IPS-20b (cell line): ENCODE data around the gene TRIM58.

Experiments
- H3K27ac ChIP-seq: one replicate; pipeline ENCODE4 v1.5.1; 2013; ENCODE audit warnings: low read length
- H3K27me3 ChIP-seq: 2 replicates; pipeline ENCODE4 v1.6.1; 2013; ENCODE audit warnings: mild to moderate bottlenecking, low read length, inconsistent platforms; ENCODE audit not compliant: insufficient read depth
- H3K36me3 ChIP-seq: 2 replicates; pipeline ENCODE4 v1.6.1; 2013; ENCODE audit warnings: low read depth, mild to moderate bottlenecking, inconsistent platforms, low read length, moderate library complexity; ENCODE audit not compliant: insufficient read depth
- H3K4me1 ChIP-seq: 2 replicates; pipeline ENCODE4 v1.6.1; 2013; ENCODE audit warnings: mild to moderate bottlenecking, control low read depth, inconsistent platforms, low read length, moderate library complexity; ENCODE audit not compliant: insufficient read depth
- H3K4me3 ChIP-seq: 2 replicates; pipeline ENCODE4 v1.5.1; 2013; ENCODE audit warnings: mild to moderate bottlenecking, low read length, inconsistent platforms
- H3K9ac ChIP-seq: 2 replicates; pipeline ENCODE4 v1.6.1; 2013; ENCODE audit warnings: low read depth, mild to moderate bottlenecking, inconsistent platforms, low read length, moderate library complexity
- H3K9me3 ChIP-seq: 2 replicates; pipeline ENCODE4 v1.6.1; 2013; ENCODE audit warnings: mild to moderate bottlenecking, low read depth, low read length, inconsistent platforms; ENCODE audit not compliant: insufficient read depth

TRIM58 gene

DNA sequence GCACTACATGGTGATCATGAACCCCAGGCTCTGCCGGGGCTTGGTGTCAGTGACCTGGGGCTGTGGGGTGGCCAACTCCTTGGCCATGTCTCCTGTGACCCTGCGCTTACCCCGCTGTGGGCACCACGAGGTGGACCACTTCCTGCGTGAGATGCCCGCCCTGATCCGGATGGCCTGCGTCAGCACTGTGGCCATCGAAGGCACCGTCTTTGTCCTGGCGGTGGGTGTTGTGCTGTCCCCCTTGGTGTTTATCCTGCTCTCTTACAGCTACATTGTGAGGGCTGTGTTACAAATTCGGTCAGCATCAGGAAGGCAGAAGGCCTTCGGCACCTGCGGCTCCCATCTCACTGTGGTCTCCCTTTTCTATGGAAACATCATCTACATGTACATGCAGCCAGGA, 39.0 kb downstream of the TRIM58 start:
- H3K9ac ChIP-seq: no peak overlapping the region

DNA sequence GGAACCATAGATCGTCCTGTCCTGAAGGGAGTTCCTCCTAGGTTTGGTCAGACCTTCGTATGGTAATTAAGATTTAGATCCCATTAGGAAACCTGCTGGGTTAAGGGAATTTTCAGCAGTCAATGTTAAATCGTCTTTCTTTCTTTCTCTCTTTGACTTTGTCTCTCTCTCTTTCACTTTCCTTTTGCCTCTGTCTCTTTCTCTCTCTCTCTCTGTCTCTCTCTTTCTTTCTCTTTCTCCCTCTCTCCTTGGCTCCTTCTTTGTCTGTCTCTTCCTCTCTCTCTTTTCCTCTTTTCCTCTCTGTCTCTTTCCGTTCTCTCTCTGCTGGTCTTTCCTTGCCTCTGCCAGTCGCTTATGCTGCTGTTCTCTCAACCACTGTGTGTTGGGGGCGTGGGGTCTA, 47.1 kb downstream of the TRIM58 start:
- Histone ChIP-seq H3K27ac (no peak overlapping the region), H3K4me1 (no peaks in the 10 kb centered on the region), H3K9ac (no peak overlapping the region), H3K4me3 (no peak overlapping the region), H3K27me3 (no peaks in the 10 kb centered on the region), H3K36me3 (no peaks in the 10 kb centered on the region), H3K9me3 (peaks cover 40% of the 10 kb centered on the region)

More for the DNA sequence above, 39.0 kb downstream of the TRIM58 start:
- H3K4me3 ChIP-seq: no peak overlapping the region
- H3K27ac ChIP-seq: no peak overlapping the region
- H3K9me3 ChIP-seq: peaks cover 38% of the 10 kb centered on the region
- H3K27me3 ChIP-seq: no peaks in the 10 kb centered on the region
- no peaks in the 10 kb centered on the region for H3K36me3 ChIP-seq
- H3K4me1 ChIP-seq: no peaks in the 10 kb centered on the region

DNA sequence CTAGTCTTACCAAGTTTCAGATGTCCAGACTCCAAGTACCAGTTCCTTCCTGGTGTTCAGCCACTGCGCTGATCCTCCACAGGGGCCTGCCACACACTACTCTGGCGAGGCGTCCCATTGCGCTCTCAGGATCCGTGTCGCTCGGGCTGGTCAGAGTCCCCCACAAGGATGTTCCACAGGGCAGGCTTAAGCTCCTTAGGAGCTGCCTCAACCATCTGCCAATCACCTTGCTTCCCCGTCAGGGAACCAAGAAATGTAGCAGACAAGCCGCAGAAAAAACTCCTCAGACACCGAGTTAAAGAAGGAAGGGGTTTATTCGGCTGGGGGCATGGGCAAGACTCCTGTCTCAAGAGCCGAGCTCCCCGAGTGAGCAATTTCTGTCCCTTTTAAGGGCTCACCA, 48.2 kb downstream of the TRIM58 start:
- H3K4me3 ChIP-seq: no peak overlapping the region
- no peaks in the 10 kb centered on the region for H3K4me1 ChIP-seq
- no peak overlapping the region for H3K9ac ChIP-seq
- H3K27me3 ChIP-seq: no peaks in the 10 kb centered on the region
- H3K9me3 ChIP-seq: peaks cover 39% of the 10 kb centered on the region
- no peak overlapping the region for H3K27ac ChIP-seq
- H3K36me3 ChIP-seq: no peaks in the 10 kb centered on the region

DNA sequence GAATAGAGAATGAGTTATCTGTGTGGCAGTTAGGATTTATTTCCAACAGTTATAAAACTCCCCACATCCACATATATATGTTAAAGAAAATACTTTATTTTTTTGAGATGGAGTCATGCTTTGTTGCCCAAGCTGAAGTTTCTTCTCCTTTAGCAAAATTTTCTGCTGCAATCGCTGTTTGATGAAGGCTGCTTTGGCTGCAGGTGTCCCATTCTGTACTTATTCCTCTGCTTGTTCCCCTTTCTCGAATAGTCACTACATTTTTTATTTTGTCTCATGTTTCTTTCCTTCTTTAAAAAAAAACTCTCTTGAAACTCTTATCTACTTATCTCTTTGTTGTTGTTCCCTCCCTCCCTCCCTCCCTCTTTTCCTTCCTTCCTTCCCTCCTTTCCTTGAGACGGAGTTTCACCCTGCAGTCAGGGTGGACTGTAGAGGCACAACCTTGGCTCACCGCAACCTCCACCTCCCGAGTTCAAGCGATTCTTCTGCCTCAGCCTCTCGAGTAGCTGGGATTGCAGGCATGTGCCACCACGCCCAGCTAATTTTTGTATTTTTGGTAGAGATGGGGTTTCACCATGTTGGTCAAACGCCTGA, 49.0 kb downstream of the TRIM58 start:
- no peak overlapping the region for H3K27ac ChIP-seq
- H3K9ac ChIP-seq: no peak overlapping the region
- no peaks in the 10 kb centered on the region for H3K27me3 ChIP-seq
- H3K4me1 ChIP-seq: no peaks in the 10 kb centered on the region
- peaks cover 46% of the 10 kb centered on the region for H3K9me3 ChIP-seq
- no peaks in the 10 kb centered on the region for H3K36me3 ChIP-seq
- H3K4me3 ChIP-seq: no peak overlapping the region

DNA sequence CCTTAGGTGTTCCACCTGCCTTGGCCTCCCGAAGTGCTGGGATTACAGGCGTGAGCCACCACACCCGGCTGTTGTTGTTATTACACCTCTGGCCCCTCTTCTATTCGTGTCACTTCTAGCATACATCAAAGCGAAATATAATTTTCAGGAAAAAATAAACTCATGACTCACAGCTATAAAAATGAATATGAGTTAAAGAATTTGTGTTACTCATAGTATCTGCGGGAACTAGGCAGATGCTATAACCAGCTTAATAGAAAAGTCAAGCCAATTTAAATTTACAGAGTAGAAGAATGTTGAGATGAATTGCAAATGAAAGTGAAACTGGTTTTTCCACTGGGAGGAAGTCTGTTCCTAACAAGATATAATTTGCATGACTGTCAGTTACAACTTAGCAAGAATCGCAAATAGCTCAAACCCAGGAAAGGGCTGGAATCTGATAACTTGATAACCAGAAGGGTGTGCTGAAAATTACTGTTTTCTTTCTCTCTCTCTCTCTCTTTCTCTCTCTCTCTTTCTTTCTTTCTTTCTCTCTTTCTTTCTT, 49.6 kb downstream of the TRIM58 start:
- H3K4me3 ChIP-seq: no peak overlapping the region
- no peaks in the 10 kb centered on the region for H3K36me3 ChIP-seq
- no peak overlapping the region for H3K27ac ChIP-seq
- no peak overlapping the region for H3K9ac ChIP-seq
- H3K27me3 ChIP-seq: no peaks in the 10 kb centered on the region
- H3K9me3 ChIP-seq: peaks cover 48% of the 10 kb centered on the region
- H3K4me1 ChIP-seq: no peaks in the 10 kb centered on the region

DNA sequence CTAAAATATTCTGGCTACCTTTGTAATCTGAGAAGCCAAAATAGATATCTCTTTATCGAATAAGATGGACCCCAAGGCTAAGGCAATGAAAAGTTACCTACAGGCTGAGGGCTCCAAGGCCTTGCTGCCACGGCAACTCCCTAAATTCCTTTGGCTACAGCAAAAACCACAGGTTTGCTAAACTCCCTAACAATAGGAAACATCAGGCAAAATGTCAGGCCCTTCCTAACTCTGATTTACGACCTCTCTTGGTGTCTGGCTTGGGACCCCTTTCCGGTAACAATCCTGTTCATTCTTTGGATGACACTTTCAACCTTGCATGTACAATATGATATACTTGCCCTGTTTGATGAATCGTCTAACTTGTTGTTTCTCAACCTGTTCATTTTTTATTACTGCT, 51.8 kb downstream of the TRIM58 start:
- peaks cover 65% of the 10 kb centered on the region for H3K9me3 ChIP-seq
- no peak overlapping the region for H3K27ac ChIP-seq
- H3K4me1 ChIP-seq: no peaks in the 10 kb centered on the region
- no peak overlapping the region for H3K4me3 ChIP-seq
- H3K9ac ChIP-seq: no peak overlapping the region
- H3K27me3 ChIP-seq: no peaks in the 10 kb centered on the region
- no peaks in the 10 kb centered on the region for H3K36me3 ChIP-seq

DNA sequence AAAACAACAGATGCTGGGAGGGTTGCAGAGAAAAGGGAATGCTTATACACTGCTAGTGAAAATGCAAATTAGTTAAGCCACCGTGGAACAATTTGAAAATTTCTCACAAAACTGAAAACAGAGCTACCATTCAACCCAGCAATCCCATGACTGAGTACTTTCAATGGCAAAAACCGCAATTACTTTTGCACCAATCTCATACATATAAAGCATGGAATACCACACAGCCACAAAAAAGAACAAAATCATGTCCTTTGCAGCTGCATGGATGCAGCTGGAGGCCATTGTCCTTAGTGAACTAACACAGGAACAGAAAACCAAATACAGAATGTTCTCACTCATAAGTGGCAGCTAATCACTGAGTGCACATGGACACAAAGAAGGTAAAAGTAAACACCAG, 56.8 kb downstream of the TRIM58 start:
- no peaks in the 10 kb centered on the region for H3K27me3 ChIP-seq
- no peaks in the 10 kb centered on the region for H3K36me3 ChIP-seq
- no peak overlapping the region for H3K4me3 ChIP-seq
- no peaks in the 10 kb centered on the region for H3K4me1 ChIP-seq
- H3K9me3 ChIP-seq: peaks cover 86% of the 10 kb centered on the region
- no peak overlapping the region for H3K9ac ChIP-seq
- no peak overlapping the region for H3K27ac ChIP-seq

DNA sequence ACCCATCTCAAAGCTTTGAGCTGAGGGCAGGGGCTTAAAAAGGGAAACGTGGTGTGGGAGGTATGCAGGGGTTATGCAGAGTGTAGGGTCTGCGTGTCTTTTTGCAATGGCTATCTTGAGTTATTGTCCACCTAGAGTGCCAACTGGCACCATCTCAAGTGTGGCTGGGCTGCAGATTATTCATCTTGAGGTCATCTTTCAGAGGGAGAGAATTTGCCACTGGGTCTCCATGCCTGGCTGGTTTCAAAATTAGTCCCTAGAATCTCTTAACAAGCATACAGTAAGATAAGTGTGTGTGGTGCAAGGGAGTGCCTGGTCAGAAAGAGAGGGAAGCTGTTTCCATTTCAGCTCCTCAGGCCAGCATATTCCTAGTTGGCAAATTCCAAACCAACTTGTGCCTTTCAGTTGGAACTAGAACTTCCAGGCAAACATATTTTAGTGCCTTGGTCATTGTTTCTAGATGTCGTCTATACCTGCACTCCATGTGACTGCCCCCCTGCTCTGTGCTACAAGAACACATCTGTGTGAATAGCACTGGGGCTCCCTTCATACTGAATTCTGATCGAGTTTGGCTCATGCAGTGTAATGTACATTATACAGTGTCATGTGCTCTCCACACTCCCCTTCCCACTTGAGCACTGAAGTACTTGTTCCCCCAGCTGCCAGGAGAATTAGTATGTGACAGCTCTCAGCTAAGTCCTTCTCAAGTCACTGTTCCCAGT, 58.1 kb downstream of the TRIM58 start:
- Histone ChIP-seq H3K27me3 (no peaks in the 10 kb centered on the region), H3K4me1 (no peaks in the 10 kb centered on the region), H3K27ac (no peak overlapping the region), H3K9ac (no peak overlapping the region), H3K36me3 (no peaks in the 10 kb centered on the region), H3K4me3 (no peak overlapping the region), H3K9me3 (peaks cover 95% of the 10 kb centered on the region)

DNA sequence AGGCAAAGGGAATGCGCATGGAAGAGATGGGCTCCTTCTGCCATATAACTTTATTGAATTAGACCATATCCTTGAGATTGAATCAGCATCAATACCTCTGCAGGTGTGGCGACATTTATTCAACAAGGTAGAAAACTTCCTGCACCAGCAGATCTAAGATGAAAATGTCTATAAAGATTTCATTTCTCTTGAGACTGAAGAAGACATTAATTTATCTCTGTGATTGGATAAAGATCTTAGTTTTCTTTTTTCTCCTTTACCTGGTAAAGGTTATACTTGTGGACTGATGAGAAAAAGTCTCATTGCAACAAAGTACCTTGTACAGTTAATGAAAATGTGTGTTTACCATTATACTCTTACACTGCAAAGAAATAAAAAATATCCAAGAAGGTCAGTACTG, 63.0 kb downstream of the TRIM58 start, which contains the start of gene OR2T8:
OR2T8 (plus strand) TSS at position 301 of the 400 bp plus-strand sequence. CDS start 766 bp downstream, outside the sequence.
- no peaks in the 10 kb centered on the region for H3K27me3 ChIP-seq
- H3K36me3 ChIP-seq: no peaks in the 10 kb centered on the region
- H3K9me3 ChIP-seq: peaks cover 82% of the 10 kb centered on the region
- no peak within 1 kb of the TSS for H3K9ac ChIP-seq
- H3K4me1 ChIP-seq: no peaks in the 10 kb centered on the region
- H3K27ac ChIP-seq: no peak within 1 kb of the TSS
- H3K4me3 ChIP-seq: no peak within 1 kb of the TSS

DNA sequence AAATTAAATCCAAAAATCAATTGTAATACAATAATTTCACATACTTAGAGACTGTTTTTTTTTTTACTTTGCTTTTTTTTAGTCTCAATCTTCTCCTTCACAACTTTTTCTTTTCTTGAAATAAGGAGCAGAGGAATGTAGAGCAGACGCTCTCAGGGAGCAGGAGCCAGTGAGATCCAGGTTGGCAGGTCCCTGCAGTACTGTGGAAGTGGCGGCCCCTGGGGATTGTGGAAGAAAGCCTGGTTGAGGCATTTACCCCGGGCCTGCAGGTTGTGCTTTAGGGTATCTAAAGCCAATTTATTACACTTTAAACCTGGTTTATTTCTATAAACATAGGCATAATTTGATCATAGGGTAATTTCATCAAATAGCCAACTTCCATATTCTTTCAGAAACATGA, 67.0 kb downstream of the TRIM58 start:
- peaks cover 74% of the 10 kb centered on the region for H3K9me3 ChIP-seq
- H3K4me1 ChIP-seq: no peaks in the 10 kb centered on the region
- H3K4me3 ChIP-seq: no peak overlapping the region
- no peak overlapping the region for H3K27ac ChIP-seq
- no peaks in the 10 kb centered on the region for H3K27me3 ChIP-seq
- H3K9ac ChIP-seq: no peak overlapping the region
- H3K36me3 ChIP-seq: no peaks in the 10 kb centered on the region

DNA sequence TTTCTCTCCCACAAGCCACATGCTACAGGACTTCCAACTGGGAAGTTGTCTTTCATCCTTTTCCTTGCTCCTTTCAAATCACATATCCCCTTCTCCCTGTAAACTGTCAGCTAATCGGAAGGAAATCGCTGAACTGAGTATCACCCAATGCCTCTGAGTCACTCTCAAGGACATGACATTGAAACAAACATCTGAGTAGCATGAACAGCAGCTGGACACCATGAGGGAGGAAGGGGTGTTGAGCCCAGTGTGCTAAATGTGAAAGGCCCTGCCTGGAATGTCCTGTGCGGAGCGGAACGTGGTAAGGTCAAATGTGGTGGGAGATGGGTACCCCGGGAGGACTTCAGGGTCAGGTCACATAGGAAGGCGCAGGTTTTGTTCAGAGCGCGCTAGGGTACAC, 67.9 kb downstream of the TRIM58 start, which contains the start of gene OR2AJ1:
OR2AJ1 (plus strand) TSS at position 22 of the 400 bp plus-strand sequence. CDS start 8,880 bp downstream, outside the sequence.
- Histone ChIP-seq H3K36me3 (no peaks in the 10 kb centered on the region), H3K27me3 (no peaks in the 10 kb centered on the region), H3K4me1 (no peaks in the 10 kb centered on the region), H3K4me3 (no peak within 1 kb of the TSS), H3K27ac (no peak within 1 kb of the TSS), H3K9ac (no peak within 1 kb of the TSS), H3K9me3 (peaks cover 70% of the 10 kb centered on the region)
